Femur (tissue), 1 donor: Measurements from ENCODE around the gene SMAD7.
"Not testable (repeated sequence)": the region's sequence is repeated elsewhere in the genome, so short reads cannot be mapped to it uniquely, and the experiment has no call there.

ENCODE experiments used
- DNase-seq: peaks from one replicate; pipeline ENCODE4 v3.0.0-alpha.2; 2017

SMAD7 gene

DNA sequence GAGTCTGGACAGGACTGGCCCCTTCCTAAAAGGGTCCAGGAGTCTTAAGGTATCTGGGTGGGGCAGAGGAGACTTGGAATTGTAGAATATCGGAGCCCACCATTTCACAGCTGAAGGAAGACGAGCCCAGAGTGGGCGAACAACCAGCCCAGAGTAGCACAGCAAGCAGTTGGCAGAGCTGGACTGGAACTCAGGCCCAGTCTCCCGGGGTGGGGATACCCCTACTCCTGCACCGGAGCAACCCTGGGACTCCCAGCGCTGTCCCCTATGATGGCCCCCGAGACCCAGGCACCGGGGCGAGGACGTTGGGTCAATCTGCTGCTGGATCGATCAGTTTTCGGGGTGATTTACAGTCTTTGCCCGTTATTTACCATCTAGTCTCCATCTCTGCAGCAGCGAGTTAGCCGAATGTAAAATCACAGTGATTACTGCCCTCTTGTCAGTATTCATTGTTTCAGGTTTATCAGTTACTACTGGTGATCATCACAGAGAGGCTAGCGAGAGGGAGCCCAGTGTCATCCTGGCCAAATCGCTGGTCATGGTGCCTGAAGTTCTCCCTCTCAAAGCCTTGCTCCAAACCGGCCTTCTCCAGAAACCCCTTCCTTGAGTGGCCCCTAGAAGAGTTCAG lies 75.3 kb downstream of the SMAD7 start:
- no peak for DNase-seq

DNA sequence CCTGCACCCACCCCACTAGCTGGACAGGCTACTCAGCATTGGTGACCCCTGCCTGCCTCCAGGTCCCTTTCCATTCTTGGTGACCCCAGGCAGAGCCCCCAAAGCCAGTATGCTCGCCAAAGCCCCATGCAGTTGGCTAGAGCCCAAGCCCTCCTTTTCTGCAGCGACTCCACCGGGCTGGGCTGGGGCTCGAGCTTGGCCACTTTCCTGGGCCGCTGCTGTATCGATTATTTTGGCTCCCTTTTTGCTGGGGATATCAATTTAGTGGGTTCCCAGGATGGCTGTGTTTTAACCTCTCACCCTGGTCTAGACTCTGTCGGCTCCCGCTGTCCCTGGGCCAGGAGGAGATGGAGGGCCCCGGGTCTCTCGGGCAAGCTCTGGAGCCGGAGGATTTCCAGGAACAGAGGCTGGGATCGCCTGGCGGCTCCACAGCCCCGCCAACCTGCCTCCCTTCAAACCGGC lies 76.0 kb downstream of the SMAD7 start:
- DNase-seq, result no peak

DNA sequence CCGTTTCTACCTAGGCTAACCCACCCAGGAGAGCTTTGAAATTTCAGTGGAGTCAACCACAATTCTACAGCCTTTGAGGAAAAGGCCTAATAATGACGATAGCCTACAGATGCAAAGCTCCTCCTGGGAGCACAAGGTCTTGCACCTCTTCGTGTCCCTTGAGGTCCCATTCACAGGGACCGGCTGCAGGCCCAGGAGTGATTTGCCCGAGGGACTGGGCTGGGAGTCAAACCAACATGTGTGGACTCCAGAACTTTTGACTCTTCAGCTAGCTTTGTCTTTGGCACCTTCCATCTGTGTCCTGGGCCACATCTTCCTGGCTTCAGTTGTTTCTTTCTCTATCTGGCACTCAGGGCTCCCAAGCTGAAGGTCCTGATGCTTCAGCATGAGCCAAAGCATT lies 76.5 kb downstream of the SMAD7 start:
- DNase-seq, result no peak

- no peak for DNase-seq
Measured at GRCh38 chr18:48872234-48873145, 78.3 kb downstream of the SMAD7 start.

- DNase-seq, result no peak
Measured at GRCh38 chr18:48871391-48872166, 79.2 kb downstream of the SMAD7 start.

DNA sequence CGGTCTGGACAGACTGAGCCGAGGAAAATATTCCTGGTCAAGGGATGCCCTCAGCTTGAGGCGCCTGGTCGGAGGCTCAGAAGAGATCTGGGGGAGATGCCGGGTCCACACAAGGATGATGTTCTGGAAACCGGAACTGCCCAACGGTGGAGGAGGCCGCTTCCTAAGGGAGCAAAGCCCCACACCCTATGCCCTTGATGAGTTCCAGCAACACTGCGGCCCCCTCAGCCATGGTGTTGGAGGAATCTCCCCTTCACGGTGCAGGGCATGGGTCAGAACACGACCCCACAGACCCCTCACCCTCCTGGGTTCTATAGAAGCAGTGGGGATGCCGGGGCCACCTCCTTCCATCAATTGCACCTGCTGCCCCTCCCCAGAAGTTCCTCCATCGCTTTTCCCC lies 79.8 kb downstream of the SMAD7 start:
- not testable (repeated sequence) for DNase-seq
